GM12878 (cell line): ENCODE results near the gene NUBP1. TPM values are rescaled to one million over a fixed set of nuclear protein-coding genes. Genes with fewer than 3 reads are reported as not detected.

Source experiments
- ATAC-seq: fragments of 200-7000 bp; cut with Tn5 transposase; 3 replicates; pipeline ENCODE4 v1.9.1; 2020; ENCODE audit warnings: mild to moderate bottlenecking, moderate library complexity
- BruUV-seq: library from RNA; stranded (reverse); fragments of 400-500 nt; replicated peaks from 2 replicates; lab custom pipeline; 2021; lab: Mats Ljungman, UMichigan
- CTCF ChIA-PET: fragments of 300-600 bp; sonication (Branson Sonifier 250); formaldehyde crosslinking; extraction: SDS; loops from one replicate; lab custom pipeline; 2021; ENCODE audit warnings: inconsistent platforms; lab: Yijun Ruan, JAX
- POLR2A ChIA-PET: fragments of 350-600 bp; formaldehyde crosslinking; extraction: SDS; loops from one replicate; lab custom pipeline; 2021; ENCODE audit warnings: inconsistent platforms; lab: Charles Lee
- RAD21 ChIA-PET: fragments of 300-600 bp; sonication (Branson Sonifier 250); formaldehyde crosslinking; loops from one replicate; lab custom pipeline; 2023; ENCODE audit warnings: antibody characterized with exemption; ENCODE audit not compliant: unreplicated experiment; lab: Charles Lee
- SMC1A ChIA-PET: fragments of 300-600 bp; sonication (Branson Sonifier 250); formaldehyde crosslinking; loops from one replicate; lab custom pipeline; 2023; ENCODE audit not compliant: unreplicated experiment, uncharacterized antibody; lab: Charles Lee
- DNase-seq: peaks from one replicate; pipeline ENCODE4 v3.0.0-alpha.2; 2011; ENCODE audit warnings: low read depth, low spot score
- FAIRE-seq: peaks from 3 replicates; lab custom pipeline; 2011; peaks lifted over from hg19 to GRCh38; lab: Jason Lieb, UNC
- H2AFZ ChIP-seq: 2 replicates; pipeline ENCODE4 v1.6.0; 2011; ENCODE audit warnings: low read depth, low read length, control low read depth; ENCODE audit not compliant: control insufficient read depth
- H3K27ac ChIP-seq: 2 replicates; pipeline ENCODE4 v1.5.1; 2011; ENCODE audit warnings: control low read depth; ENCODE audit not compliant: control insufficient read depth, insufficient read depth
- H3K27me3 ChIP-seq, 2 experiments: replicated peaks in 1 of 2; 2 replicates each; pipeline versions ENCODE4 v1.6.0 to v1.6.1; 2011; ENCODE audit warnings: low read length in 1 of 2; ENCODE audit not compliant: control insufficient read depth in 2 of 2, insufficient read depth in 2 of 2
- H3K36me3 ChIP-seq, 2 experiments: 2 replicates each; pipeline ENCODE4 v1.5.1; 2011; ENCODE audit warnings: low read length in 1 of 2; ENCODE audit not compliant: control insufficient read depth in 2 of 2, insufficient read depth in 2 of 2
- H3K4me1 ChIP-seq: 2 replicates; pipeline ENCODE4 v1.6.1; 2011; ENCODE audit warnings: mild to moderate bottlenecking, low read length, moderate library complexity, mixed read lengths; ENCODE audit not compliant: control insufficient read depth, insufficient read depth
- H3K4me2 ChIP-seq: 2 replicates; pipeline ENCODE4 v1.6.0; 2011; ENCODE audit warnings: control low read depth; ENCODE audit not compliant: control insufficient read depth, insufficient read depth
- H3K4me3 ChIP-seq: fragments of 200-600 bp; sonication (generic); 2 replicates; pipeline ENCODE4 v1.5.1; 2016
- H3K79me2 ChIP-seq: 2 replicates; pipeline ENCODE4 v1.6.0; 2011; ENCODE audit warnings: low read length; ENCODE audit not compliant: control insufficient read depth, insufficient read depth
- H3K9ac ChIP-seq: 2 replicates; pipeline ENCODE4 v1.8.0; 2011; ENCODE audit warnings: low read length, control low read depth, mixed read lengths; ENCODE audit not compliant: control insufficient read depth, insufficient read depth
- H3K9me3 ChIP-seq: replicated peaks from 3 replicates; pipeline ENCODE4 v1.5.1; 2011; ENCODE audit warnings: mild to moderate bottlenecking, low read length; ENCODE audit not compliant: control insufficient read depth, insufficient read depth
- H4K20me1 ChIP-seq: 2 replicates; pipeline ENCODE4 v1.6.0; 2011; ENCODE audit not compliant: control insufficient read depth, insufficient read depth
- ASH2L ChIP-seq: fragments of 300-600, 200-600 bp; sonication (generic); IDR thresholded peaks from 2 replicates; pipeline ENCODE4 v1.6.1; 2017; ENCODE audit warnings: low read depth, mild to moderate bottlenecking, borderline replicate concordance
- DPF2 ChIP-seq: fragments of 450-650 bp; IDR thresholded peaks from 2 replicates; pipeline ENCODE4 v1.6.1; 2017; ENCODE audit warnings: mild to moderate bottlenecking
- EED ChIP-seq: sonication (generic); IDR thresholded peaks from 2 replicates; pipeline ENCODE4 v1.6.1; 2016; ENCODE audit warnings: antibody characterized with exemption, low read depth
- ELK1 ChIP-seq: IDR thresholded peaks from 2 replicates; pipeline ENCODE4 v1.6.1; 2012; ENCODE audit warnings: low read depth, low read length, improper control_type of control experiment
- ESRRA ChIP-seq: IDR thresholded peaks from 2 replicates; pipeline ENCODE4 v1.6.1; 2012; ENCODE audit warnings: mild to moderate bottlenecking, low read length, improper control_type of control experiment
- HDAC2 ChIP-seq: fragments of 200-600 bp; sonication (generic); IDR thresholded peaks from 2 replicates; pipeline ENCODE4 v1.6.1; 2017
- KDM1A ChIP-seq: fragments of 200-600 bp; sonication (generic); IDR thresholded peaks from 2 replicates; pipeline ENCODE4 v1.6.1; 2016; ENCODE audit warnings: borderline replicate concordance
- KLF5 ChIP-seq: fragments of 450-650 bp; IDR thresholded peaks from 2 replicates; pipeline ENCODE4 v1.6.1; 2014; ENCODE audit warnings: mild to moderate bottlenecking; ENCODE audit not compliant: partially characterized antibody
- MAX ChIP-seq: IDR thresholded peaks from 2 replicates; pipeline ENCODE4 v1.6.1; 2012; ENCODE audit warnings: low read depth, low read length, improper control_type of control experiment
- NR2C1 ChIP-seq: fragments of 450-650 bp; IDR thresholded peaks from 2 replicates; pipeline ENCODE4 v1.6.1; 2017; ENCODE audit warnings: antibody characterized with exemption, mild to moderate bottlenecking, moderate library complexity
- PAX8 ChIP-seq: fragments of 450-650 bp; IDR thresholded peaks from 2 replicates; pipeline ENCODE4 v1.6.1; 2017; ENCODE audit warnings: mild to moderate bottlenecking, moderate library complexity
- RELB ChIP-seq: fragments of 450-650 bp; IDR thresholded peaks from 2 replicates; pipeline ENCODE4 v1.6.1; 2017; ENCODE audit warnings: low read depth, mild to moderate bottlenecking, moderate library complexity
- SMC3 ChIP-seq: IDR thresholded peaks from 2 replicates; pipeline ENCODE4 v1.6.1; 2011; ENCODE audit warnings: low read length, improper control_type of control experiment, borderline replicate concordance
- SREBF2 ChIP-seq: IDR thresholded peaks from 2 replicates; pipeline ENCODE4 v1.6.1; 2012; ENCODE audit warnings: mild to moderate bottlenecking, low read length
- STAT1 ChIP-seq: fragments of 450-650 bp; conservative IDR thresholded peaks from 2 replicates; pipeline ENCODE4 v1.6.1; 2014; ENCODE audit warnings: antibody characterized with exemption, mild to moderate bottlenecking
- TAF1 ChIP-seq: IDR thresholded peaks from 2 replicates; pipeline ENCODE4 v1.6.1; 2011; ENCODE audit warnings: mild to moderate bottlenecking, low read depth, low read length, borderline replicate concordance
- TBL1XR1 ChIP-seq: IDR thresholded peaks from 2 replicates; pipeline ENCODE4 v1.6.1; 2012; ENCODE audit warnings: low read depth, low read length, improper control_type of control experiment
- ZNF622 ChIP-seq: fragments of 450-650 bp; IDR thresholded peaks from 2 replicates; pipeline ENCODE4 v1.6.1; 2017; ENCODE audit warnings: mild to moderate bottlenecking, inconsistent platforms
- WGBS: methylation state at CpG from one replicate; pipeline ENCODE4 v1.1.6; 2016; ENCODE audit warnings: low lambda C conversion rate; ENCODE audit not compliant: insufficient replicate concordance, insufficient coverage; ENCODE audit errors: missing lambda C conversion rate; 5-methylcytosine and 5-hydroxymethylcytosine counted together
- in situ Hi-C: fragments of 300-500 bp; cut with MboI; formaldehyde crosslinking; loops from 9 replicates; pipeline ENCODE4 v1.14.3; 2018; ENCODE audit warnings: mixed read lengths
- intact Hi-C: fragments of 100-400 bp; cut with micrococcal nuclease; formaldehyde crosslinking; loops from one replicate; pipeline ENCODE4 v1.14.2; 2022; ENCODE audit not compliant: unreplicated experiment
- polyA plus RNA-seq, 11 experiments: library from polyadenylated mRNA; depleted of rRNA in 4 of 11; unstranded in 6 of 11; stranded (reverse) in 5 of 11; fragments of >200 nt; fragmentation: Nextera tagmentation in 4 of 11; fragmentation: Illumina TruSeq in 1 of 11; extraction: Ambion mirVana in 4 of 11; extraction: Trizol in 1 of 11; gene quantifications; 1 replicate in 1 of 11; 2 replicates in 10 of 11; pipeline versions ENCODE4 v1.2.1 to v1.2.3, GENCODE V29; 2011 to 2016; ENCODE audit warnings: inconsistent platforms in 2 of 11, missing spikeins in 2 of 11, low read depth in 1 of 11
- total RNA-seq, 4 experiments: library from RNA; depleted of rRNA in 3 of 4; stranded (reverse); fragments of >200 nt in 3 of 4; fragmentation: Illumina TruSeq in 1 of 4; extraction: Trizol in 1 of 4; gene quantifications; 2 replicates each; pipeline versions ENCODE4 v1.2.1 to v1.2.3, GENCODE V29; 2013 to 2021
- TF ChIP-seq, protein P1 (sequence below): fragments of 450-650 bp; IDR thresholded peaks from 2 replicates; pipeline ENCODE4 v1.6.1; 2017; ENCODE audit warnings: mild to moderate bottlenecking

The NUBP1 gene
- total and polyA plus RNA-seq, 10 of the 15 experiments (the other 5 are each of a cell fraction or from before 2014, with no cell fraction given): 31.0 to 74.9 (median 58.3) TPM

GRCh38 chr16:10738231-10739077 lies 5.2 kb upstream of the NUBP1 start:
- peak; percentile 77 for FAIRE-seq
- TF ChIP-seq ASH2L (no peak), EED (peak; percentile 91), NR2C1 (peak; percentile 66), RELB (peak; percentile 59), STAT1 (no peak), HDAC2 (no peak), ELK1 (no peak), SMC3 (peak; percentile 11; the same call in 1 of the 2 replicates), DPF2 (peak; percentile 89), MAX (no peak), TAF1 (no peak), KLF5 (peak; percentile 29), PAX8 (no peak), TBL1XR1 (peak; percentile 58; the same call in 1 of the 2 replicates), SREBF2 (no peak), ESRRA (no peak), ZNF622 (no peak), KDM1A (no peak)
- TF ChIP-seq, protein P1, sequence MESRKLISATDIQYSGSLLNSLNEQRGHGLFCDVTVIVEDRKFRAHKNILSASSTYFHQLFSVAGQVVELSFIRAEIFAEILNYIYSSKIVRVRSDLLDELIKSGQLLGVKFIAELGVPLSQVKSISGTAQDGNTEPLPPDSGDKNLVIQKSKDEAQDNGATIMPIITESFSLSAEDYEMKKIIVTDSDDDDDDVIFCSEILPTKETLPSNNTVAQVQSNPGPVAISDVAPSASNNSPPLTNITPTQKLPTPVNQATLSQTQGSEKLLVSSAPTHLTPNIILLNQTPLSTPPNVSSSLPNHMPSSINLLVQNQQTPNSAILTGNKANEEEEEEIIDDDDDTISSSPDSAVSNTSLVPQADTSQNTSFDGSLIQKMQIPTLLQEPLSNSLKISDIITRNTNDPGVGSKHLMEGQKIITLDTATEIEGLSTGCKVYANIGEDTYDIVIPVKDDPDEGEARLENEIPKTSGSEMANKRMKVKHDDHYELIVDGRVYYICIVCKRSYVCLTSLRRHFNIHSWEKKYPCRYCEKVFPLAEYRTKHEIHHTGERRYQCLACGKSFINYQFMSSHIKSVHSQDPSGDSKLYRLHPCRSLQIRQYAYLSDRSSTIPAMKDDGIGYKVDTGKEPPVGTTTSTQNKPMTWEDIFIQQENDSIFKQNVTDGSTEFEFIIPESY: 0 out of 2 replicates have a peak, but pooled peaks have one; percentile 7

More at GRCh38 chr16:10738231-10739077, 5.2 kb upstream of the NUBP1 start:
- ATAC-seq: peak; percentile 84
- H3K27ac ChIP-seq: peak overlapping the region; percentile 82
- H3K4me3 ChIP-seq: peak overlapping the region; percentile 37; the same call in 1 of the 2 replicates
- H3K27me3 ChIP-seq: no peaks in the 10 kb centered on the region
- H3K4me1 ChIP-seq: peaks cover 46% of the 10 kb centered on the region
- ChIA-PET CTCF (interaction anchor here (0.7 to 7.7 kb wide), 25 partner anchors 27 to 424 kb away, joined by 3 to 191 read pairs (median 5); partner anchors contain the start of gene CIITA), RAD21 (interaction anchor here (0.6 to 5.6 kb wide), 36 partner anchors 15 to 912 kb away, joined by 3 to 85 read pairs (median 4); partner anchors contain the start of gene CIITA), POLR2A (interaction anchor here (0.6 to 4.0 kb wide), 13 partner anchors 15 to 403 kb away, joined by 3 to 25 read pairs (median 5); partner anchors contain the start of gene CIITA), SMC1A (interaction anchor here (0.9 to 6.0 kb wide), 23 partner anchors 14 to 424 kb away, joined by 3 to 104 read pairs (median 5); partner anchors contain the start of gene CIITA)
- WGBS: under 1% methylated on average over 11 of the region's 12 CpGs
- intact Hi-C loops: loop anchor here (2.0 to 5.0 kb wide), 4 partner anchors 74 to 426 kb away; partner anchors contain the start of genes ATF7IP2 and CIITA
- H2AFZ ChIP-seq: peak overlapping the region; percentile 46
- H3K36me3 ChIP-seq: no peaks in the 10 kb centered on the region
- peak; percentile 82 for DNase-seq
- peak overlapping the region; percentile 33 for H3K9ac ChIP-seq
- no peaks in the 10 kb centered on the region; the same call in 1 of the 2 replicates for H3K79me2 ChIP-seq
- peak overlapping the region; percentile 69 for H3K4me2 ChIP-seq
- no TSS peak for BruUV-seq
- no peaks in the 10 kb centered on the region for H3K9me3 ChIP-seq
- H4K20me1 ChIP-seq: no peaks in the 10 kb centered on the region
- in situ Hi-C loops: loop anchor here (5.0 to 10.0 kb wide), 4 partner anchors 226 to 1594 kb away; no protein-coding TSS in a partner anchor
